WTC11 (cell line): Measurements from ENCODE around the gene CNTN1. TPM values are rescaled to one million over a fixed set of nuclear protein-coding genes. Genes with fewer than 3 reads are reported as not detected.
"Not testable (repeated sequence)": the region's sequence is repeated elsewhere in the genome, so short reads cannot be mapped to it uniquely, and the experiment has no call there.

Experiments used
- ATAC-seq: fragments of 200-7000 bp; cut with Tn5 transposase; 2 replicates; pipeline ENCODE4 v1.10.0; 2021; ENCODE audit warnings: mild to moderate bottlenecking, moderate library complexity
- CTCF ChIA-PET: fragments of 300-600 bp; sonication (Branson Sonifier 250); formaldehyde crosslinking; loops from one replicate; lab custom pipeline; 2021; ENCODE audit warnings: antibody characterized with exemption; lab: Charles Lee
- POLR2A ChIA-PET: fragments of 350-600 bp; sonication (Branson Sonifier 250); formaldehyde crosslinking; loops from one replicate; lab custom pipeline; 2021; ENCODE audit warnings: antibody characterized with exemption; lab: Charles Lee
- DNase-seq: peaks from one replicate; pipeline ENCODE4 v3.0.0; 2021; ENCODE audit warnings: low spot score
- H3K27ac Mint-ChIP-seq: 2 replicates; pipeline ENCODE4 v1.8.0; 2021; ENCODE audit warnings: mixed read lengths
- H3K27me3 Mint-ChIP-seq: 2 replicates; pipeline ENCODE4 v1.8.0; 2021; ENCODE audit warnings: low read depth, mild to moderate bottlenecking, moderate library complexity, mixed read lengths
- H3K36me3 Mint-ChIP-seq: 2 replicates; pipeline ENCODE4 v1.8.0; 2021; ENCODE audit warnings: mixed read lengths
- H3K4me1 Mint-ChIP-seq: 2 replicates; pipeline ENCODE4 v1.8.0; 2022; ENCODE audit warnings: mixed read lengths
- H3K4me3 Mint-ChIP-seq: 2 replicates; pipeline ENCODE4 v1.8.0; 2021; ENCODE audit warnings: mild to moderate bottlenecking, moderate library complexity, mixed read lengths
- H3K9me3 Mint-ChIP-seq: 2 replicates; pipeline ENCODE4 v1.8.0; 2021; ENCODE audit warnings: mixed read lengths
- ATF2 ChIP-seq: sonication (generic); formaldehyde crosslinking; IDR thresholded peaks from 2 replicates; pipeline ENCODE4 v1.8.1; 2022; ENCODE audit warnings: low read depth, missing genetic modification reagents, borderline replicate concordance
- CBFB ChIP-seq: sonication (generic); formaldehyde crosslinking; IDR thresholded peaks from 2 replicates; pipeline ENCODE4 v1.8.1; 2022; ENCODE audit warnings: mild to moderate bottlenecking, low read depth, missing genetic modification reagents
- CDX4 ChIP-seq: fragments of 250-450 bp; sonication (Bioruptor Pico); IDR thresholded peaks from 2 replicates; pipeline ENCODE4 v1.9.0; 2021; ENCODE audit warnings: moderate library complexity, mild to moderate bottlenecking, inconsistent platforms, borderline replicate concordance
- E2F4 ChIP-seq: sonication (generic); formaldehyde crosslinking; IDR thresholded peaks from 2 replicates; pipeline ENCODE4 v1.8.1; 2022; ENCODE audit warnings: low read depth, mild to moderate bottlenecking, moderate library complexity, missing genetic modification reagents, borderline replicate concordance
- GABPB1 ChIP-seq: sonication (generic); formaldehyde crosslinking; IDR thresholded peaks from 2 replicates; pipeline ENCODE4 v1.8.1; 2023; ENCODE audit warnings: mild to moderate bottlenecking, missing genetic modification reagents
- KAT7 ChIP-seq: sonication (generic); formaldehyde crosslinking; IDR thresholded peaks from 2 replicates; pipeline ENCODE4 v1.8.1; 2023; ENCODE audit warnings: missing genetic modification reagents, mild to moderate bottlenecking, borderline replicate concordance
- SOX15 ChIP-seq: fragments of 250-450 bp; sonication (Bioruptor Pico); IDR thresholded peaks from 2 replicates; pipeline ENCODE4 v1.9.0; 2021; ENCODE audit warnings: mild to moderate bottlenecking
- STAT6 ChIP-seq: sonication (generic); formaldehyde crosslinking; conservative IDR thresholded peaks from 2 replicates; pipeline ENCODE4 v1.8.1; 2023; ENCODE audit warnings: mild to moderate bottlenecking, low read depth, missing genetic modification reagents, moderate library complexity
- TCF7 ChIP-seq: sonication (generic); formaldehyde crosslinking; IDR thresholded peaks from 2 replicates; pipeline ENCODE4 v1.8.0; 2022; ENCODE audit warnings: mild to moderate bottlenecking, low read depth, missing genetic modification reagents, moderate library complexity
- TEAD1 ChIP-seq: sonication (generic); formaldehyde crosslinking; IDR thresholded peaks from 2 replicates; pipeline ENCODE4 v1.8.0; 2022; ENCODE audit warnings: mild to moderate bottlenecking, missing genetic modification reagents
- ZBTB43 ChIP-seq: sonication (generic); formaldehyde crosslinking; IDR thresholded peaks from 2 replicates; pipeline ENCODE4 v1.8.1; 2023; ENCODE audit warnings: mild to moderate bottlenecking, missing genetic modification reagents
- ZMAT4 ChIP-seq: fragments of 250-450 bp; sonication (Bioruptor Pico); IDR thresholded peaks from 2 replicates; pipeline ENCODE4 v1.9.0; 2021; ENCODE audit warnings: mild to moderate bottlenecking
- ZNF138 ChIP-seq: sonication (generic); formaldehyde crosslinking; conservative IDR thresholded peaks from 2 replicates; pipeline ENCODE4 v1.8.1; 2022; ENCODE audit warnings: mild to moderate bottlenecking, moderate library complexity, missing genetic modification reagents
- ZNF219 ChIP-seq: sonication (generic); formaldehyde crosslinking; IDR thresholded peaks from 2 replicates; pipeline ENCODE4 v1.8.0; 2023; ENCODE audit warnings: missing genetic modification reagents, mild to moderate bottlenecking, borderline replicate concordance
- ZNF512 ChIP-seq: sonication (generic); formaldehyde crosslinking; IDR thresholded peaks from 2 replicates; pipeline ENCODE4 v1.8.1; 2022; ENCODE audit warnings: missing genetic modification reagents, borderline replicate concordance
- ZSCAN18 ChIP-seq: fragments of 250-450 bp; sonication (Bioruptor Pico); IDR thresholded peaks from 2 replicates; pipeline ENCODE4 v2.1.2; 2022; ENCODE audit warnings: mild to moderate bottlenecking, moderate library complexity
- total RNA-seq: library from RNA; stranded (reverse); gene quantifications from 3 replicates; pipeline ENCODE4 v1.2.3, GENCODE V29; 2021

The CNTN1 gene
- total RNA-seq, 1 experiment from 2014 or later = 16.9 TPM

GRCh38 chr12:40735551-40736230 lies 43.5 kb downstream of the CNTN1 start:
- DNase-seq (no peak), ATAC-seq (no peak)
- Mint-ChIP-seq H3K4me3 (no peak overlapping the region), H3K9me3 (peaks cover 10% of the 10 kb centered on the region), H3K4me1 (peaks cover 37% of the 10 kb centered on the region), H3K27me3 (no peaks in the 10 kb centered on the region), H3K36me3 (peaks cover 6% of the 10 kb centered on the region), H3K27ac (no peak overlapping the region)
- no peak for TF ChIP-seq CBFB (CRISPR knock-in tag)
- no peak for TF ChIP-seq E2F4 (CRISPR knock-in tag)
- TF ChIP-seq ZNF512 (CRISPR knock-in tag) = no peak
- no peak for TF ChIP-seq ZMAT4
- no peak for TF ChIP-seq GABPB1 (CRISPR knock-in tag)
- no peak for TF ChIP-seq TEAD1 (CRISPR knock-in tag)
- no peak for TF ChIP-seq ZBTB43 (CRISPR knock-in tag)
- TF ChIP-seq ATF2 (CRISPR knock-in tag) = no peak
- POLR2A ChIA-PET = no interaction called here
- CTCF ChIA-PET = interaction anchor here (0.9 kb wide), 1 partner anchor 9 kb away, joined by 5 read pairs; no protein-coding TSS in a partner anchor

- H3K27ac Mint-ChIP-seq, H3K27me3 Mint-ChIP-seq, DNase-seq, CTCF ChIA-PET, H3K36me3 Mint-ChIP-seq, POLR2A ChIA-PET, H3K4me3 Mint-ChIP-seq, ATAC-seq: not testable (repeated sequence)
- peaks cover 16% of the 10 kb centered on the region for H3K9me3 Mint-ChIP-seq
- H3K4me1 Mint-ChIP-seq = peaks cover 33% of the 10 kb centered on the region
These were observed 45.2 kb downstream of the CNTN1 start for GRCh38 chr12:40737416-40737815.

GRCh38 chr12:40738856-40739255 lies 46.6 kb downstream of the CNTN1 start:
- Mint-ChIP-seq H3K27me3 (no peaks in the 10 kb centered on the region), H3K4me3 (no peak overlapping the region), H3K4me1 (peaks cover 21% of the 10 kb centered on the region), H3K27ac (no peak overlapping the region), H3K36me3 (peaks cover 12% of the 10 kb centered on the region), H3K9me3 (peaks cover 27% of the 10 kb centered on the region)
- ChIA-PET CTCF (no interaction called here), POLR2A (no interaction called here)
- DNase-seq (no peak), ATAC-seq (no peak)
- no peak for TF ChIP-seq ZNF138 (CRISPR knock-in tag)
- no peak for TF ChIP-seq ZNF512 (CRISPR knock-in tag)
- TF ChIP-seq CDX4 (CRISPR knock-in tag) = no peak
- TF ChIP-seq ZNF219 = no peak
- TF ChIP-seq KAT7 (CRISPR knock-in tag) = no peak
- no peak for TF ChIP-seq STAT6 (CRISPR knock-in tag)
- no peak for TF ChIP-seq ZSCAN18 (CRISPR knock-in tag)
- no peak for TF ChIP-seq ZMAT4
- TF ChIP-seq TCF7 (CRISPR knock-in tag) = no peak
- TF ChIP-seq SOX15 (CRISPR knock-in tag) = no peak
